Measurements from ENCODE around the gene ZGLP1. TPM values are rescaled to one million over a fixed set of nuclear protein-coding genes. Genes with fewer than 3 reads are reported as not detected.

The ZGLP1 gene
- total RNA-seq, 1 donor from 2014 or later = 0.35 TPM

DNA sequence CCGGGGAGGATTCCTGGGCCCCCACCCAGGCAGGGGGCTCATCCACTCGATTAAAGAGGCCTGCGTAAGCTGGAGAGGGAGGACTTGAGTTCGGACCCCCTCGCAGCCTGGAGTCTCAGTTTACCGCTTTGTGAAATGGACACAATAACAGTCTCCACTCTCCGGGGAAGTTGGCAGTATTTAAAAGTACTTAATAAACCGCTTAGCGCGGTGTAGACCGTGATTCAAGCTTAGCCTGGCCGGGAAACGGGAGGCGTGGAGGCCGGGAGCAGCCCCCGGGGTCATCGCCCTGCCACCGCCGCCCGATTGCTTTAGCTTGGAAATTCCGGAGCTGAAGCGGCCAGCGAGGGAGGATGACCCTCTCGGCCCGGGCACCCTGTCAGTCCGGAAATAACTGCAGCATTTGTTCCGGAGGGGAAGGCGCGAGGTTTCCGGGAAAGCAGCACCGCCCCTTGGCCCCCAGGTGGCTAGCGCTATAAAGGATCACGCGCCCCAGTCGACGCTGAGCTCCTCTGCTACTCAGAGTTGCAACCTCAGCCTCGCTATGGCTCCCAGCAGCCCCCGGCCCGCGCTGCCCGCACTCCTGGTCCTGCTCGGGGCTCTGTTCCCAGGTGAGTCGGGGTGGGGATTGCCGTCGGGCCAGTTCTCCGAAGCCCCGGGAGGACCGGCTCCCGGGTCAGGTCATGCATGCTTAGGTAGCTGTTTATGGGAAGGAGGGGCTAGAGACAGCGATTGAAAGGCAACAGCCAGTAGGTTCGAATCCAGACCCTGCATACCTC lies 38.8 kb downstream of the ZGLP1 start, which contains the start of gene ICAM1:
Gene ICAM1, plus strand, starts transcription at position 505 of the 779 bp plus-strand sequence. Its CDS starts 40 bp downstream, at position 545.
- peak within 1 kb of the TSS; percentile 70 for H3K4me3 ChIP-seq (ENCODE audit: low read depth, low read length)
- peak; percentile 53 for DNase-seq (ENCODE audit: low read depth)
- TF ChIP-seq, protein P1, sequence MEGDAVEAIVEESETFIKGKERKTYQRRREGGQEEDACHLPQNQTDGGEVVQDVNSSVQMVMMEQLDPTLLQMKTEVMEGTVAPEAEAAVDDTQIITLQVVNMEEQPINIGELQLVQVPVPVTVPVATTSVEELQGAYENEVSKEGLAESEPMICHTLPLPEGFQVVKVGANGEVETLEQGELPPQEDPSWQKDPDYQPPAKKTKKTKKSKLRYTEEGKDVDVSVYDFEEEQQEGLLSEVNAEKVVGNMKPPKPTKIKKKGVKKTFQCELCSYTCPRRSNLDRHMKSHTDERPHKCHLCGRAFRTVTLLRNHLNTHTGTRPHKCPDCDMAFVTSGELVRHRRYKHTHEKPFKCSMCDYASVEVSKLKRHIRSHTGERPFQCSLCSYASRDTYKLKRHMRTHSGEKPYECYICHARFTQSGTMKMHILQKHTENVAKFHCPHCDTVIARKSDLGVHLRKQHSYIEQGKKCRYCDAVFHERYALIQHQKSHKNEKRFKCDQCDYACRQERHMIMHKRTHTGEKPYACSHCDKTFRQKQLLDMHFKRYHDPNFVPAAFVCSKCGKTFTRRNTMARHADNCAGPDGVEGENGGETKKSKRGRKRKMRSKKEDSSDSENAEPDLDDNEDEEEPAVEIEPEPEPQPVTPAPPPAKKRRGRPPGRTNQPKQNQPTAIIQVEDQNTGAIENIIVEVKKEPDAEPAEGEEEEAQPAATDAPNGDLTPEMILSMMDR (conservative IDR thresholded peaks at IDR 0.05; ENCODE audit: low read depth, low read length) = no peak

DNA sequence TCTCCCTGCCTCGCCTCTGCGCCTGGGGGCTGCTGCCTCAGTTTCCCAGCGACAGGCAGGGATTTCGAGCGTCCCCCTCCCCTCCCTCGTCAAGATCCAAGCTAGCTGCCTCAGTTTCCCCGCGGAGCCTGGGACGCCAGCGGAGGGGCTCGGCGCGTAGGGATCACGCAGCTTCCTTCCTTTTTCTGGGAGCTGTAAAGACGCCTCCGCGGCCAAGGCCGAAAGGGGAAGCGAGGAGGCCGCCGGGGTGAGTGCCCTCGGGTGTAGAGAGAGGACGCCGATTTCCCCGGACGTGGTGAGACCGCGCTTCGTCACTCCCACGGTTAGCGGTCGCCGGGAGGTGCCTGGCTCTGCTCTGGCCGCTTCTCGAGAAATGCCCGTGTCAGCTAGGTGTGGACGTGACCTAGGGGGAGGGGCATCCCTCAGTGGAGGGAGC lies 39.4 kb downstream of the ZGLP1 start:
- TF ChIP-seq, protein P1 (conservative IDR thresholded peaks at IDR 0.05; ENCODE audit: low read depth, low read length) = no peak
- no peak for DNase-seq (ENCODE audit: low read depth)
- peak overlapping the region; percentile 70 for H3K4me3 ChIP-seq (ENCODE audit: low read depth, low read length)

DNA sequence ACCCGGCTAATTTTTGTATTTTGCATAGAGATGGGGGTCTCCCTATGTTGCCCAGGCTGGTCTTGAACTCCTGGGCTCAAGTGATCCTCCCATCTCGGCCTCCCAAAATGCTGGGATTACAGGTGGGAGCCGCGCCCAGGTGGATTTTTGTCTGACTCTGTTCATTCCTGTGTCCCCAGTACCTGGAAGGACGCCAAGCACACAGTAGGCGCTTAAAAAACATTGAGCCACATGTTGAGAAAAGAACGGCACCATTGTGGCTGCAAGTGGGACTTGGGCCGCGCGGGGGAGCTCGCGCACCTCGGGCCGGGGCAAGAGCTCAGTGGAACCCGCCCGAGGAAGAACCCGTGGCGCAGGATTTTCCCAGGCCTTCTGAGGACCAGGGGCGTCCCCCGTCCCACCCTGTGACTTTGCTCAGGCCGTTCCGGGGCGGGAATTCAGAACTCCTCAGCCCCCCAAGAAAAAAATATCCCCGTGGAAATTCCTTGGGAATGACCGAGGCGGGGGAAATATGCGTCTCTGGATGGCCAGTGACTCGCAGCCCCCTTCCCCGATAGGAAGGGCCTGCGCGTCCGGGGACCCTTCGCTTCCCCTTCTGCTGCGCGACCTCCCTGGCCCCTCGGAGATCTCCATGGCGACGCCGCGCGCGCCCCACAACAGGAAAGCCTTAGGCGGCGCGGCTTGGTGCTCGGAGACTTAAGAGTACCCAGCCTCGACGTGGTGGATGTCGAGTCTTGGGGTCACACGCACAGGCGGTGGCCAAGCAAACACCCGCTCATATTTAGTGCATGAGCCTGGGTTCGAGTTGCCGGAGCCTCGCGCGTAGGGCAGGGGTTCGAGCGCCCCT lies 40.1 kb downstream of the ZGLP1 start:
- peak overlapping the region; percentile 70 for H3K4me3 ChIP-seq (ENCODE audit: low read depth, low read length)
- DNase-seq (ENCODE audit: low read depth) = no peak
- TF ChIP-seq, protein P1 (conservative IDR thresholded peaks at IDR 0.05; ENCODE audit: low read depth, low read length) = peak; percentile 88

DNA sequence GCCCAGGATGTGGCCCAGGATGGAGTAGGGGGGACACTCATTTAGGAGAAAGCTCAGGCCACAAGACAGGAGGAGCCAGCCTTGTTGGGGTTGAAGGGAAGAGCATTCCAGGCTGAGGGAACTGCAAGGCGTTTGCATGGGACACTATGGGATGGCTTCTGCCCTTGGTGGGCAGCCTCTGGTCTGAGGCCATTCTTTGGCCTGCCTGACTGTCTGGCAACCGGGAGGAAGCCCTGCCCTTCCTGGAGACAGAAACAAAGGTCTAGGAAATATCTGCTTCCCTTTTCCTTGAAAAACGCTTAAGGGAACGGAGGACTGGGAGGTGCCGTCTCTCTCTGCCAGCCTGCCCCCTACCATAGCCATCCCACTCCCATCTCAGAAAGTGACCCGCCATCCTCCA lies 41.5 kb downstream of the ZGLP1 start:
- DNase-seq (ENCODE audit: low read depth) = no peak
- H3K4me3 ChIP-seq (ENCODE audit: low read depth, low read length) = no peak overlapping the region
- TF ChIP-seq, protein P1 (conservative IDR thresholded peaks at IDR 0.05; ENCODE audit: low read depth, low read length) = no peak

DNA sequence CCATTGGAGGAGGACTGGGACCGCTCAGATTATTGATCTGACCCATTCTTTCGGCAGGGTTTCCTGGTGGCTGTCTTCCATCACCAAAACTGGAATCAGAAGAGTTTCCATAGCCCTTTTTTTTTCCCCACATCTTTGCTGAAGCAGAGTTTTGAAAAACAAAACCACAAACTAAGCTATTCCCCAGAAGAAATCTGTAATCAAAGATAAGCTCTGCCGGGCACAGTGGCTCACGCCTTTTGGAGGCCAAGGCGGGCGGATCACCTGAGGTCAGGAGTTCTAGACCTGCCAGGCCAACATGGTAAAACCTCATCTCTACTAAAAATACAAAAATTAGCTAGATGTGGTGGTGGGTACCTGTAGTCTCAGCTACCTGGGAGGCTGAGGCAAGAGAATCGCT lies 42.9 kb downstream of the ZGLP1 start:
- no peak for DNase-seq (ENCODE audit: low read depth)
- no peak overlapping the region for H3K4me3 ChIP-seq (ENCODE audit: low read depth, low read length)
- TF ChIP-seq, protein P1 (conservative IDR thresholded peaks at IDR 0.05; ENCODE audit: low read depth, low read length) = no peak

DNA sequence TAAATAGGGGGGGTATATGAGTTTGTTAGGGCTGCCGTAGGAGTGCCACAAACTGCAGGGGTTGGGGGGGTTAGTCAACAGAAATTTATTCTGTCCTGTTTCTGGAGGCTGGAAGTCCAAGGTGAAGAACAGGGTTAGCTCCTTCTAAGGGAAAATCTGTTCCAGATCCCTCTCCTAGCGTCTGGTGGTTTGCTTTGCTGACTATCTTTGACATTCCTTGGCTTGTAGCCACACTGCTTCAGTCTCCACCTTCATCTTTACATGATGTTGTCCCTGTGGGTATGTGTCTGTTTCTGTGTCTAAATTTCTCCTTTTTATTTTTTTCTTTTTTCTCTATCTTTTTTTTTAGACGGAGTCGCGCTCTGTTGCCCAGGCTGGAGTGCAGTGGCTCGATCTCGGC lies 46.8 kb downstream of the ZGLP1 start:
- H3K4me3 ChIP-seq (ENCODE audit: low read depth, low read length) = no peak overlapping the region
- DNase-seq (ENCODE audit: low read depth) = no peak
- TF ChIP-seq, protein P1 (conservative IDR thresholded peaks at IDR 0.05; ENCODE audit: low read depth, low read length) = no peak

Measured in epithelial cell of proximal tubule (primary cell).